Osteoblast (primary cell): Measurements from ENCODE around the gene STARD3. TPM values are rescaled to one million over a fixed set of nuclear protein-coding genes. Genes with fewer than 3 reads are reported as not detected.

Source experiments
- DNase-seq: peaks from one replicate; pipeline ENCODE4 v3.0.0; 2011; ENCODE audit warnings: low spot score, mixed read lengths; ENCODE audit not compliant: insufficient read length; ENCODE audit errors: missing footprints
- H2AFZ ChIP-seq: 2 replicates; pipeline ENCODE4 v1.6.0; 2011; ENCODE audit warnings: mild to moderate bottlenecking, low read length
- H3K27ac ChIP-seq: 2 replicates; pipeline ENCODE4 v1.5.1; 2011; ENCODE audit warnings: mild to moderate bottlenecking, low read depth, low read length, moderate library complexity
- H3K27me3 ChIP-seq: 2 replicates; pipeline ENCODE4 v1.6.0; 2012; ENCODE audit warnings: mild to moderate bottlenecking, control low read depth, inconsistent platforms, low read length, moderate library complexity; ENCODE audit not compliant: insufficient read depth
- H3K36me3 ChIP-seq: 2 replicates; pipeline ENCODE4 v1.5.1; 2011; ENCODE audit warnings: mild to moderate bottlenecking, low read length, control low read depth, moderate library complexity; ENCODE audit not compliant: insufficient read depth
- H3K4me1 ChIP-seq: 2 replicates; pipeline ENCODE4 v1.5.1; 2011; ENCODE audit warnings: mild to moderate bottlenecking, low read length, control low read depth, moderate library complexity; ENCODE audit not compliant: insufficient read depth
- H3K4me2 ChIP-seq: 2 replicates; pipeline ENCODE4 v1.6.0; 2011; ENCODE audit warnings: mild to moderate bottlenecking, low read length; ENCODE audit not compliant: insufficient read depth
- H3K4me3 ChIP-seq: fragments of 200-600 bp; sonication (generic); 3 replicates; pipeline ENCODE4 v1.5.1; 2012; ENCODE audit warnings: mild to moderate bottlenecking, low read length, inconsistent platforms; ENCODE audit not compliant: insufficient read depth
- H3K79me2 ChIP-seq: 2 replicates; pipeline ENCODE4 v1.6.0; 2012; ENCODE audit warnings: mild to moderate bottlenecking, low read length, control low read depth, inconsistent platforms; ENCODE audit not compliant: insufficient read depth
- H3K9me3 ChIP-seq: 2 replicates; pipeline ENCODE4 v1.5.1; 2011; ENCODE audit warnings: low read depth, low read length, control low read depth
- H4K20me1 ChIP-seq: 2 replicates; pipeline ENCODE4 v1.6.0; 2012; ENCODE audit warnings: mild to moderate bottlenecking, low read length, control low read depth; ENCODE audit not compliant: insufficient read depth
- CTCF ChIP-seq: IDR thresholded peaks from 2 replicates; pipeline ENCODE4 v1.5.1; 2011; ENCODE audit warnings: mild to moderate bottlenecking, low read depth, low read length, moderate library complexity; ENCODE audit errors: extremely low read depth
- total RNA-seq: library from RNA; depleted of rRNA; stranded (reverse); fragments of >200 nt; gene quantifications from 2 replicates; pipeline ENCODE4 v1.2.3, GENCODE V29; 2012

The STARD3 gene
- total RNA-seq, 1 donor: 35.8 TPM

- peaks cover 4% of the 10 kb centered on the region for H4K20me1 ChIP-seq
- H3K36me3 ChIP-seq: no peaks in the 10 kb centered on the region
- H3K9me3 ChIP-seq: no peaks in the 10 kb centered on the region
- no peak overlapping the region for H2AFZ ChIP-seq
- TF ChIP-seq CTCF: no peak
- peaks cover 76% of the 10 kb centered on the region for H3K27me3 ChIP-seq
- no peak for DNase-seq
- H3K27ac ChIP-seq: no peak overlapping the region
- no peaks in the 10 kb centered on the region for H3K79me2 ChIP-seq
- H3K4me2 ChIP-seq: no peak overlapping the region
- no peak overlapping the region for H3K4me3 ChIP-seq
- H3K4me1 ChIP-seq: peaks cover 3% of the 10 kb centered on the region
Observed at GRCh38 chr17:39627047-39627711, 9.8 kb upstream of the STARD3 start.

- TF ChIP-seq CTCF: no peak
- Histone ChIP-seq H3K79me2 (no peaks in the 10 kb centered on the region), H3K36me3 (no peaks in the 10 kb centered on the region), H3K4me1 (no peaks in the 10 kb centered on the region), H3K4me3 (no peak overlapping the region), H4K20me1 (peaks cover 3% of the 10 kb centered on the region), H3K27me3 (peaks cover 83% of the 10 kb centered on the region), H3K27ac (no peak overlapping the region), H3K9me3 (no peaks in the 10 kb centered on the region), H2AFZ (no peak overlapping the region), H3K4me2 (no peak overlapping the region)
- DNase-seq: no peak
Observed at GRCh38 chr17:39627712-39628516, 9.0 kb upstream of the STARD3 start.

GRCh38 chr17:39628655-39629493 is 8.1 kb upstream of the STARD3 start:
- Histone ChIP-seq H3K36me3 (no peaks in the 10 kb centered on the region), H2AFZ (no peak overlapping the region), H3K9me3 (no peaks in the 10 kb centered on the region), H3K4me1 (no peaks in the 10 kb centered on the region), H3K79me2 (no peaks in the 10 kb centered on the region), H4K20me1 (no peaks in the 10 kb centered on the region), H3K27me3 (peaks cover 84% of the 10 kb centered on the region), H3K27ac (no peak overlapping the region), H3K4me2 (no peak overlapping the region), H3K4me3 (no peak overlapping the region)
- DNase-seq: peak; percentile 92
- no peak for TF ChIP-seq CTCF
